Embryonic facial prominence (tissue), 1 donor: ENCODE measurements around the gene PTPN13.

ENCODE experiments used
- DNase-seq: peaks from one replicate; pipeline ENCODE4 v3.0.0-alpha.2; 2016; ENCODE audit errors: extremely low spot score

Gene PTPN13

DNA sequence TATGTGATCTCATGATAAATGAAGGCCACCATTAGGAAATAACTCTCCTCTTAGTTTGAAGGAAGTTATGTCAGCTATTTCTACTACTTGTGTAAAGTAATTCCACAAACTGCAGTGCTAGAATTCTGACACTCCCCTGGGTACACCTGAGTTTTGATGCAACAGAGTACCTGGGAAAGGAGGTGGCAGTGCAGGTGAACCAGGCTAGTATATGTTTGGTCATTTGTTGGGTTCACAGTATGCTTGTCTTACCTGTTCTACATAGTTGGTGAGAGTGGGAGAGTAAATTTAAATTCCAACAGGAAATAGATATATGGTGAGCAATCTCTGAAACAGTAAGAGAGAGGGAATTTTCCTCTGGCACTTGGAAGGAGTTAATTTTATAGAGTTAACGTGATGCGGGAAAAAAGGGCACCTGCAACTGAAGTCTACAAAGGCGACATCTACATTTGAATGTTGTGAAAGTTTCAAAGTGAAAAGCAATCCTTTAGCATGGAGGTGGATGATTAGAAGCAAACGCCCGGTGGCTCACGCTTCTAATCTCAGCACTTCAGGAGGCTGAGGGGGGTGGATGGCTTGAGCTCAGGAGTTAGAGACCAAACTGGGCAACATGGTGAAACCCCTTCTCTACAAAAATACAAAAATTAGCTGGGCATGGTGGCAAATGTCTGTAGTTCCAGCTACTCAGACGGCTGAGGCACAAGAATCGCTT, 263.4 kb downstream of the PTPN13 start:
- no peak for DNase-seq
